ENCODE data around the gene RASGRP3. TPM values are rescaled to one million over a fixed set of nuclear protein-coding genes. Genes with fewer than 3 reads are reported as not detected.

RASGRP3 gene
- total and polyA plus RNA-seq, 2 of the 13 experiments (the other 11 are each of a cell fraction or from before 2014, with no cell fraction given) = 0.01 TPM; not detected in 1

GRCh38 chr2:33495683-33496082, 19.2 kb downstream of the RASGRP3 start:
- in situ Hi-C loops (cut with HindIII; ENCODE audit: extremely low pct_ligation_motif_present, low pct_unique_long_range_greater_than_20kb) = no loop called here
- no TSS peak for BruUV-seq (replicated peaks)
- ATAC-seq (no peak), DNase-seq (ENCODE audit: low spot score) (no peak), FAIRE-seq (no peak)
- Histone ChIP-seq H3K4me3 (replicated peaks in 1 of 3; ENCODE audit: insufficient read depth in 1 of 3, low read depth in 2 of 3, low read length in 3 of 3) (no peak overlapping the region), H3K36me3 (replicated peaks in 1 of 2; ENCODE audit: control insufficient read depth in 1 of 2, insufficient read depth in 2 of 2, low read length in 2 of 2) (no peaks in the 10 kb centered on the region), H3K79me2 (ENCODE audit: insufficient read depth, low read length) (no peaks in the 10 kb centered on the region), H2AFZ (ENCODE audit: low read length) (no peak overlapping the region), H3K4me2 (ENCODE audit: low read depth, low read length) (no peak overlapping the region), H3K9me3 (ENCODE audit: low read length) (no peaks in the 10 kb centered on the region), H3K27ac (ENCODE audit: extremely low read length, insufficient read depth, low read length) (no peak overlapping the region), H3K4me1 (ENCODE audit: insufficient read depth, low read length) (no peaks in the 10 kb centered on the region), H3K9ac (ENCODE audit: insufficient read depth, low read depth, low read length) (no peak overlapping the region), H4K20me1 (ENCODE audit: insufficient read depth, low read length) (no peaks in the 10 kb centered on the region), H3K27me3 (ENCODE audit: control insufficient read depth in 1 of 2, insufficient read depth in 2 of 2, low read length in 2 of 2) (0 out of 5 replicates have a peak, but pooled peaks cover 0 to 5% of the 10 kb centered on the region in 2 experiments)
- POLR2A ChIA-PET = no interaction called here
- WGBS (ENCODE audit: low lambda C conversion rate) = 21% methylated on average over 2 of the region's 2 CpGs
- intact Hi-C loops (cut with micrococcal nuclease; ENCODE audit: unreplicated experiment) = no loop called here
- CTCF ChIA-PET (ENCODE audit: low intra/inter-chr PET ratio, low total read pairs) = no interaction called here
- TF ChIP-seq DMAP1 (CRISPR knock-in tag; IDR thresholded peaks at IDR 0.05) (no peak), ARID4A (CRISPR knock-in tag; IDR thresholded peaks at IDR 0.05; ENCODE audit: borderline replicate concordance) (no peak), ZNF18 (CRISPR knock-in tag; IDR thresholded peaks at IDR 0.05; ENCODE audit: insufficient replicate concordance) (no peak), ZNF619 (CRISPR knock-in tag; IDR thresholded peaks at IDR 0.05) (no peak), ZNF746 (CRISPR knock-in tag; IDR thresholded peaks at IDR 0.05) (no peak), ZBED4 (CRISPR knock-in tag; IDR thresholded peaks at IDR 0.05; ENCODE audit: borderline replicate concordance) (no peak), ZFY (CRISPR knock-in tag; IDR thresholded peaks at IDR 0.05) (no peak), KAT7 (CRISPR knock-in tag; IDR thresholded peaks at IDR 0.05; ENCODE audit: borderline replicate concordance) (no peak), HOXA3 (CRISPR knock-in tag; IDR thresholded peaks at IDR 0.05) (no peak)
- TF ChIP-seq, protein P1, sequence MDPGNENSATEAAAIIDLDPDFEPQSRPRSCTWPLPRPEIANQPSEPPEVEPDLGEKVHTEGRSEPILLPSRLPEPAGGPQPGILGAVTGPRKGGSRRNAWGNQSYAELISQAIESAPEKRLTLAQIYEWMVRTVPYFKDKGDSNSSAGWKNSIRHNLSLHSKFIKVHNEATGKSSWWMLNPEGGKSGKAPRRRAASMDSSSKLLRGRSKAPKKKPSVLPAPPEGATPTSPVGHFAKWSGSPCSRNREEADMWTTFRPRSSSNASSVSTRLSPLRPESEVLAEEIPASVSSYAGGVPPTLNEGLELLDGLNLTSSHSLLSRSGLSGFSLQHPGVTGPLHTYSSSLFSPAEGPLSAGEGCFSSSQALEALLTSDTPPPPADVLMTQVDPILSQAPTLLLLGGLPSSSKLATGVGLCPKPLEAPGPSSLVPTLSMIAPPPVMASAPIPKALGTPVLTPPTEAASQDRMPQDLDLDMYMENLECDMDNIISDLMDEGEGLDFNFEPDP (CRISPR knock-in tag; conservative IDR thresholded peaks at IDR 0.05) = no peak
- TF ChIP-seq, protein P2, sequence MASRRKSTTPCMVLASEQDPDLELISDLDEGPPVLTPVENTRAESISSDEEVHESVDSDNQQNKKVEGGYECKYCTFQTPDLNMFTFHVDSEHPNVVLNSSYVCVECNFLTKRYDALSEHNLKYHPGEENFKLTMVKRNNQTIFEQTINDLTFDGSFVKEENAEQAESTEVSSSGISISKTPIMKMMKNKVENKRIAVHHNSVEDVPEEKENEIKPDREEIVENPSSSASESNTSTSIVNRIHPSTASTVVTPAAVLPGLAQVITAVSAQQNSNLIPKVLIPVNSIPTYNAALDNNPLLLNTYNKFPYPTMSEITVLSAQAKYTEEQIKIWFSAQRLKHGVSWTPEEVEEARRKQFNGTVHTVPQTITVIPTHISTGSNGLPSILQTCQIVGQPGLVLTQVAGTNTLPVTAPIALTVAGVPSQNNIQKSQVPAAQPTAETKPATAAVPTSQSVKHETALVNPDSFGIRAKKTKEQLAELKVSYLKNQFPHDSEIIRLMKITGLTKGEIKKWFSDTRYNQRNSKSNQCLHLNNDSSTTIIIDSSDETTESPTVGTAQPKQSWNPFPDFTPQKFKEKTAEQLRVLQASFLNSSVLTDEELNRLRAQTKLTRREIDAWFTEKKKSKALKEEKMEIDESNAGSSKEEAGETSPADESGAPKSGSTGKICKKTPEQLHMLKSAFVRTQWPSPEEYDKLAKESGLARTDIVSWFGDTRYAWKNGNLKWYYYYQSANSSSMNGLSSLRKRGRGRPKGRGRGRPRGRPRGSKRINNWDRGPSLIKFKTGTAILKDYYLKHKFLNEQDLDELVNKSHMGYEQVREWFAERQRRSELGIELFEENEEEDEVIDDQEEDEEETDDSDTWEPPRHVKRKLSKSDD (CRISPR knock-in tag; IDR thresholded peaks at IDR 0.05; ENCODE audit: low read depth) = no peak
